Measurements from ENCODE around the gene ABHD16A. TPM values are rescaled to one million over a fixed set of nuclear protein-coding genes. Genes with fewer than 3 reads are reported as not detected.

ABHD16A gene
- total RNA-seq, 1 donor from 2014 or later = 28.3 TPM

Other genes with a start within 250 kb of the ABHD16A start
- gene MICB, start 205.2 kb downstream of the ABHD16A start, total RNA-seq = 0.92 TPM
- gene MCCD1, start 174.4 kb downstream of the ABHD16A start, total RNA-seq = not detected
- gene DDX39B, start 161.3 kb downstream of the ABHD16A start, total RNA-seq = 174 TPM
- gene ATP6V1G2, start 156.7 kb downstream of the ABHD16A start, total RNA-seq = not detected
- 13.9 TPM for gene NFKBIL1, start 155.7 kb downstream of the ABHD16A start, total RNA-seq
- gene LTA, start 131.0 kb downstream of the ABHD16A start, total RNA-seq = not detected
- 0.24 TPM for gene TNF, start 127.8 kb downstream of the ABHD16A start, total RNA-seq
- 1.1 TPM for gene LTB, start 120.9 kb downstream of the ABHD16A start, total RNA-seq
- gene LST1, start 117.0 kb downstream of the ABHD16A start, total RNA-seq = 2.4 TPM
- gene NCR3, start 110.3 kb downstream of the ABHD16A start, total RNA-seq = 0.28 TPM
- gene AIF1, start 88.1 kb downstream of the ABHD16A start, total RNA-seq = 3.3 TPM
- gene PRRC2A, start 82.6 kb downstream of the ABHD16A start, total RNA-seq = 103 TPM
- gene BAG6, start 50.7 kb downstream of the ABHD16A start, total RNA-seq = 143 TPM
- gene APOM, start 47.4 kb downstream of the ABHD16A start, total RNA-seq = 1.6 TPM
- gene C6orf47, start 42.5 kb downstream of the ABHD16A start, total RNA-seq = 18.1 TPM
- gene GPANK1, start 38.3 kb downstream of the ABHD16A start, total RNA-seq = 8.2 TPM
- 108 TPM for gene CSNK2B, start 37.2 kb downstream of the ABHD16A start, total RNA-seq
- 2.6 TPM for gene LY6G5B, start 33.3 kb downstream of the ABHD16A start, total RNA-seq
- 0.72 TPM for gene LY6G5C, start 22.3 kb downstream of the ABHD16A start, total RNA-seq
- not detected for gene LY6G6F, start 3.5 kb upstream of the ABHD16A start, total RNA-seq
- not detected for gene LY6G6D, start 12.0 kb upstream of the ABHD16A start, total RNA-seq
- 10.8 TPM for gene LY6G6C, start 18.4 kb upstream of the ABHD16A start, total RNA-seq
- 1.1 TPM for gene MPIG6B, start 20.0 kb upstream of the ABHD16A start, total RNA-seq
- 15.3 TPM for gene DDAH2, start 26.0 kb upstream of the ABHD16A start, total RNA-seq
- gene CLIC1, start 33.2 kb upstream of the ABHD16A start, total RNA-seq = 372 TPM
- 12.0 TPM for gene MSH5, start 36.7 kb upstream of the ABHD16A start, total RNA-seq
- gene SAPCD1, start 59.3 kb upstream of the ABHD16A start, total RNA-seq = 0.64 TPM
- gene VWA7, start 74.0 kb upstream of the ABHD16A start, total RNA-seq = 1.6 TPM
- 79.8 TPM for gene VARS1, start 92.4 kb upstream of the ABHD16A start, total RNA-seq
- 45.0 TPM for gene LSM2, start 103.6 kb upstream of the ABHD16A start, total RNA-seq
- 0.44 TPM for gene HSPA1L, start 112.0 kb upstream of the ABHD16A start, total RNA-seq
- 56.6 TPM for gene HSPA1A, start 112.2 kb upstream of the ABHD16A start, total RNA-seq
- gene HSPA1B, start 124.4 kb upstream of the ABHD16A start, total RNA-seq = 92.9 TPM
- gene NEU1, start 159.5 kb upstream of the ABHD16A start, total RNA-seq = 17.9 TPM
- gene SLC44A4, start 175.7 kb upstream of the ABHD16A start, total RNA-seq = 2.9 TPM
- gene EHMT2, start 194.4 kb upstream of the ABHD16A start, total RNA-seq = 28.2 TPM
- 2.0 TPM for gene ZBTB12, start 198.8 kb upstream of the ABHD16A start, total RNA-seq
- 2.9 TPM for gene C2, start 224.4 kb upstream of the ABHD16A start, total RNA-seq
- 36.1 TPM for gene CFB, start 242.8 kb upstream of the ABHD16A start, total RNA-seq

Measured in esophagus mucosa (tissue), 1 donor.